HG03520 (cell line): Measurements from ENCODE around the gene GPR17.
A peak's percentile ranks its signal among the peaks of the same experiment; 100 is the strongest.

Experiments
- ATAC-seq: cut with Tn5 transposase; IDR thresholded peaks from one replicate; pipeline ENCODE4 v1.9.1; 2021; ENCODE audit warnings: mild to moderate bottlenecking, moderate library complexity; ENCODE audit not compliant: unreplicated experiment

The GPR17 gene

GRCh38 chr2:127628767-127629614 lies 17.0 kb upstream of the GPR17 start:
- ATAC-seq: no peak

- ATAC-seq: no peak
Observed at GRCh38 chr2:127629637-127630036, 16.3 kb upstream of the GPR17 start.

- ATAC-seq: no peak
Observed at GRCh38 chr2:127630096-127630863, 15.7 kb upstream of the GPR17 start.

GRCh38 chr2:127630864-127631540 lies 15.0 kb upstream of the GPR17 start:
- no peak for ATAC-seq

DNA sequence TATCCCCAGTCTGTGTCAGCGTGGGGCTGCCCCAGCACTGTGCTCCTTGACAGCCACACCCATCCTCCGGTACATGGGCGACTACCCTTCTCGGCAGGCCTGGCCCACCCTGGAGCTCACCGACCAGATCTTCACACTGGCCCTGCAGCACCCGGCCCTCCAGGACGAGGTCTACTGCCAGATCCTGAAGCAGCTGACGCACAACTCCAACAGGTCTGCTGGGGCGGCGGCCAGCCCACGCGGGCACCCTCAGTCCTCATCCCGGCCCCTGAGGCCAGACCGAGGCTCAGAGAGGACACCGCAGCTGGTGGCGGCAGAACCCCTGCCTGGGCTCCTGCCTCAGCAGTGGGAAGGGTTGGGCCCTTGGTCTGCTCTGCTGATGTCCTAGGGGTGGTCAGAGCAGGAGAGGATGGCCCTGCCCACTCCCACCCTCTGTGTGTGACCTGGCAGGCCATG lies 14.4 kb upstream of the GPR17 start:
- ATAC-seq: no peak

GRCh38 chr2:127631997-127632581 lies 13.9 kb upstream of the GPR17 start:
- ATAC-seq: no peak

GRCh38 chr2:127632592-127633489 lies 13.1 kb upstream of the GPR17 start:
- ATAC-seq: peak; percentile 50

- no peak for ATAC-seq
Observed at GRCh38 chr2:127633556-127634065, 12.3 kb upstream of the GPR17 start.

GRCh38 chr2:127634066-127634617 lies 11.8 kb upstream of the GPR17 start:
- no peak for ATAC-seq

GRCh38 chr2:127634626-127635379 lies 11.2 kb upstream of the GPR17 start:
- no peak for ATAC-seq

DNA sequence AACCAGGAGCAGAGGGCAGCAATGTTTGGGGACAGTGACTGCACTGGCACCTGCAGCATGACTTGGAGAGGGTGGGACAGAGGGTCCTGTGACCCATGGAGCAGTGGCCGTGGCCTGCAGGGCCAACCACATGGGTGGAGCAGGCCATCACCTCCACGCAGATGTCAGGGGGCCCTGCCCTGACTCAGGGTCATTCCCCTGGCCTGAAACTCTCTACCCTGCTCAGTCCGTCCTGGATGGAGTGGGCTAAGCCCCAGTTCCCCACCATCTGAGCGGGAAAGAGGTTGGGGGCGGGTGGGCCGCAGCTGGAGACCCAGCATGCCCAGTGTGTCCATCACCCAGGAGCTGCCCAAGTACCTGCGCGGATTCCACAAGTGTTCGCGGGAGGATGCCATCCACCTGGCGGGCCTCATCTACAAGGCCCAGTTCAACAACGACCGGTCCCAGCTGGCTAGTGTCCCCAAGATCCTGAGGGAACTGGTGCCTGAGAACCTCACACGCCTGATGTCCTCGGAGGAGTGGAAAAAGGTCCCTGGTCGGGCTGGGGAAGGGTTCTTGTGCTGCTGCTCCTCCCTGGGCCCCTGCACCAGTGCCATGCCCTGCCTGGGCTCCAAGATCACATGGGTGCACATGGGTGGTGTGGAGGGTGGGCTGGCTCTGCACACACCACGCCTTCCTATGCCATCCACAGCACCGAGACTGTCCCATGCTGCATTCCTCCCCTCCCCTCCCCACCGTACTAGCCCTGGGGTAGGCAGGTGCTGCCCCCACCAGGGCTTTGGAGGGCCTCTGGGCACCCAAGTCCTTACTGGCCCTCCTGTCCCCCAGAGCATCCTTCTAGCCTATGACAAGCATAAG lies 10.3 kb upstream of the GPR17 start:
- ATAC-seq: no peak

DNA sequence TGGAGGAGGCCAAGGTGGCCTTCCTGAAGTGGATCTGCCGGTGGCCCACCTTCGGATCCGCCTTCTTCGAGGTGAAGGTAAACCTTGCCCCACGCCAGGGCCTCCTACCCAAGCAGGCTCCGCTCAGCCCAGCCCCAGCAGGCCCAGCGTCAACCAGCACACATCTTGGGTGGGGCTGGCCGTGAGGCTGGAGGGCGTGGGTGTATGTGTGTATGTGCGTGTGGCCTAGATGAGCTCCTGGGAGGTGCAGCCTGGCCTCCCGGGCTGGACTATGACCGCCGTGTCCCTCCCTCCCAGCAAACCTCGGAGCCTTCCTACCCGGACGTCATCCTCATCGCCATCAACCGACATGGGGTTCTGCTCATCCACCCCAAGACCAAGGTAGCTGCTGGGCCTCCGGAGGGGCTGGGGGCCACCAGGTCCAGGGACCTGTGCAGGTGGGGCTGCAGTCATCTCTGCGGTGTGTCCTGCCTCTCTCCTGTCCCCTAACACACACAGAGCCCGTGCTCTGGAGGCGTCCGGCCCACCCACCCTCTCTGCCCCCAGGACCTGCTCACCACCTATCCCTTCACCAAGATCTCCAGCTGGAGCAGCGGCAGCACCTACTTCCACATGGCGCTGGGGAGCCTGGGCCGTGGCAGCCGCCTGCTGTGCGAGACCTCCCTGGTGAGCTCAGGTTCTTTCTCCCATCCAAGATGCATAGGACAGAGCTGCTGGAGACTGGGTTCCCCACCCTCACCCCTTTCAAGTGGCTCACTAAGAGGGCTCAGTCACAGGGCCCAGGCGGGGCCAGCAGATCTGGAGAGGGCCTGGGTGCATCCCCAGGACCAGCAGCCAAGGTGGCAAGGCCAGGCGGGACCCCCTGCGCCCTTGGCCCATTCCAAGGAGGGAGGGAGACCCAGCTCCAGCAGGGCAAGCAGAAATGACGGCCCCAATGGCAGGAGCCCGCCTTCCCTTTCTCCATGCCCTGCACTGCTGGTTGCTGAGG lies 9.4 kb upstream of the GPR17 start:
- no peak for ATAC-seq

DNA sequence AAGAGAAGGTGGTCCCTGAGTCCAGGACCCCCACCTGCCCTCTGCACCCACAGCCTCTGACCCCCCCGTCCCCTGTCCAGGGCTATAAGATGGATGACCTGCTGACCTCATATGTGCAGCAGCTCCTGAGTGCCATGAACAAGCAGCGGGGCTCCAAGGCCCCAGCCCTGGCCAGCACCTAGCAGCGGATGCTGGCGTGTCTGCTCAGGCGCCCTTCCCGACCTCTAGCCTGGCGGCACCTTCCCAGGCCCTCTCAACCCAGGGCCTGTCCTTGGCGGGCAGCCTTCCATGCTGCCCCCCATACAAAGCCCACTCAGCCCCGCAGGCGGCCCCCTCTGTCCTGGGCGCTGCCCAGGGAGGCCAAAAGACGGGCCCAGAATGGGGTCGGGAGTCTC lies 8.7 kb upstream of the GPR17 start:
- ATAC-seq: no peak

DNA sequence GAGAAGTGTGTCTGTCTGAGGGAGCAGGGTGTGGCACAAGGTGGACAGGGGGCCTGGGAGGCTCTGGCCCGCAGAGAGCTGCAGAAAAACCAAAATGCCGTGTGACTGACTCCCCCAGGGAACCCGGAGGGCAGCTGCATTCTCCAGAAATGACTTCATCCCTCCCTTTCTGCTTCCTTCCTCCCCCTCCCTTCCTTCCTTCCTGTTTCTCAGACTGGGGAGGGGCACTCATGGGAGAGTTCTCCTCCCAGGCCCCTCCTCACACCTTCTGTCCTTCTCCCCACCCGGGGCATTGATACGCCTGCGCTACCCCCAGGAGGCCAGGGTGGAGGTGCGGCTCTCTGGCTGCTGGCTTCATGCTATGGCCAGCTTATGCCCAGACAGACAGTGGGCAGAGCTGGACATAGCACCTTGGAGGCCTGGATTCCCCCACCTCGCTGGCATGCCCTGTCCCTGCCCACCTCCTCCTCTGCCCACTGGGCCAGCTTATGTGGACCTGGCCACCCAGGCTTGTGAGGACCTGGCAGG lies 8.2 kb upstream of the GPR17 start:
- no peak for ATAC-seq

- ATAC-seq: no peak
Observed at GRCh38 chr2:127638361-127639110, 7.4 kb upstream of the GPR17 start.

- ATAC-seq: no peak
Observed at GRCh38 chr2:127639111-127639474, 6.9 kb upstream of the GPR17 start.
